Measurements from ENCODE around the gene ATP4B. TPM values are rescaled to one million over a fixed set of nuclear protein-coding genes. Genes with fewer than 3 reads are reported as not detected.

The ATP4B gene
- total and polyA plus RNA-seq, 2 donors (not counting 3 experiments of a cell fraction or from before 2014, with no cell fraction given): 0.06 TPM; not detected in 1

DNA sequence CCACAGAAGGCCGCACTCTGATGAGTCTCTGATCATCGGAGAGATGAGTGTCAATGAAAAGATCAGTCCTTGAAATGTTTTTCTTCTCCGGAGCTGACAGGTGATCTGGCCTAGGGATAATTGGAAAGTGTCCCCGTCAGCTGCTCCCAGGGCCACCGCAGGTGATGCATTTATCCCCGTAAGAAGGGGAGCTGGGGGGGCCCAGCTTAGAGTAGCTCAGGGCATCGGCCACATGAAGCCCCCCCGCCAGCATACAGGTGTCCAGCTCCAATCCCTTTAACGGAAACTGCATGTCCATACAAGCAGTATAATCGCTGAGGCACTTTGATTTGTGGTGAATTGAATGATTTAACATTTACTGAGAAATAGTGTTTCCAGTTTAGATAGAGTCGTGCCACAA lies 27.7 kb downstream of the ATP4B start:
- peaks cover 53% of the 10 kb centered on the region for H3K79me2 ChIP-seq (ENCODE audit: control insufficient read depth, insufficient read depth, low read length)
- no peaks in the 10 kb centered on the region for H4K20me1 ChIP-seq (replicated peaks; ENCODE audit: control insufficient read depth, extremely low read depth, insufficient read depth, low read length)
- H3K27me3 ChIP-seq (ENCODE audit: control insufficient read depth in 2 of 2, insufficient read depth in 2 of 2, low read length in 2 of 2): no peaks in the 10 kb centered on the region
- no TSS peak for BruUV-seq (replicated peaks)
- H3K4me3 ChIP-seq (replicated peaks in 1 of 3; ENCODE audit: insufficient read depth in 1 of 3, low read depth in 1 of 3, low read length in 3 of 3): no peak overlapping the region
- POLR2A ChIA-PET: no interaction called here
- FAIRE-seq (no peak), DNase-seq (ENCODE audit: low read depth, low spot score) (no peak)
- H2AFZ ChIP-seq (ENCODE audit: low read depth, low read length): no peak overlapping the region
- peaks cover 3 to 30% of the 10 kb centered on the region in 2 experiments for H3K36me3 ChIP-seq (ENCODE audit: control insufficient read depth in 2 of 2, extremely low read depth in 1 of 2, insufficient read depth in 2 of 2, low read length in 2 of 2)
- H3K4me1 ChIP-seq (ENCODE audit: control insufficient read depth, extremely low read depth, insufficient read depth, low read length): peaks cover 7% of the 10 kb centered on the region
- intact Hi-C loops (cut with micrococcal nuclease): no loop called here
- CTCF ChIA-PET: no interaction called here
- H3K9ac ChIP-seq (replicated peaks; ENCODE audit: extremely low read depth, insufficient read depth, low read length): no peak overlapping the region
- no peak overlapping the region for H3K4me2 ChIP-seq (ENCODE audit: insufficient read depth, low read length)
- TF ChIP-seq FOS (IDR thresholded peaks at IDR 0.05; ENCODE audit: borderline replicate concordance, insufficient read depth, low read length): no peak
- TF ChIP-seq EZH2 (IDR thresholded peaks at IDR 0.05; ENCODE audit: borderline replicate concordance, low read depth, low read length, severe bottlenecking): no peak
- TF ChIP-seq JUN (IDR thresholded peaks at IDR 0.05; ENCODE audit: borderline replicate concordance, insufficient read depth, insufficient read length, low read depth): no peak
- TF ChIP-seq, protein P1, sequence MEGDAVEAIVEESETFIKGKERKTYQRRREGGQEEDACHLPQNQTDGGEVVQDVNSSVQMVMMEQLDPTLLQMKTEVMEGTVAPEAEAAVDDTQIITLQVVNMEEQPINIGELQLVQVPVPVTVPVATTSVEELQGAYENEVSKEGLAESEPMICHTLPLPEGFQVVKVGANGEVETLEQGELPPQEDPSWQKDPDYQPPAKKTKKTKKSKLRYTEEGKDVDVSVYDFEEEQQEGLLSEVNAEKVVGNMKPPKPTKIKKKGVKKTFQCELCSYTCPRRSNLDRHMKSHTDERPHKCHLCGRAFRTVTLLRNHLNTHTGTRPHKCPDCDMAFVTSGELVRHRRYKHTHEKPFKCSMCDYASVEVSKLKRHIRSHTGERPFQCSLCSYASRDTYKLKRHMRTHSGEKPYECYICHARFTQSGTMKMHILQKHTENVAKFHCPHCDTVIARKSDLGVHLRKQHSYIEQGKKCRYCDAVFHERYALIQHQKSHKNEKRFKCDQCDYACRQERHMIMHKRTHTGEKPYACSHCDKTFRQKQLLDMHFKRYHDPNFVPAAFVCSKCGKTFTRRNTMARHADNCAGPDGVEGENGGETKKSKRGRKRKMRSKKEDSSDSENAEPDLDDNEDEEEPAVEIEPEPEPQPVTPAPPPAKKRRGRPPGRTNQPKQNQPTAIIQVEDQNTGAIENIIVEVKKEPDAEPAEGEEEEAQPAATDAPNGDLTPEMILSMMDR (IDR thresholded peaks at IDR 0.05; ENCODE audit: extremely low read depth in 1 of 2, insufficient read depth in 1 of 2, low read depth in 1 of 2, low read length in 2 of 2): no peak
- TF ChIP-seq, protein P2, sequence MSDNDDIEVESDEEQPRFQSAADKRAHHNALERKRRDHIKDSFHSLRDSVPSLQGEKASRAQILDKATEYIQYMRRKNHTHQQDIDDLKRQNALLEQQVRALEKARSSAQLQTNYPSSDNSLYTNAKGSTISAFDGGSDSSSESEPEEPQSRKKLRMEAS (IDR thresholded peaks at IDR 0.05; ENCODE audit: insufficient read depth, insufficient read length): no peak
- TF ChIP-seq GATA2 (IDR thresholded peaks at IDR 0.05; ENCODE audit: insufficient read depth, insufficient read length, low read depth, low read length): no peak
- no peak for TF ChIP-seq MYC (IDR thresholded peaks at IDR 0.05; ENCODE audit: low read depth, low read length)
- TF ChIP-seq POLR2AphosphoS5 (IDR thresholded peaks at IDR 0.05; ENCODE audit: insufficient read depth, low read depth, low read length): no peak
- no peak for TF ChIP-seq POLR2A (IDR thresholded peaks at IDR 0.05; ENCODE audit: low read depth, low read length)
- dilution Hi-C loops (cut with MboI; ENCODE audit: extremely low pct_ligation_motif_present, low sequenced_read_pairs): no loop called here
- H3K9me1 ChIP-seq (replicated peaks; ENCODE audit: control insufficient read depth, extremely low read depth, insufficient read depth, low read length): no peaks in the 10 kb centered on the region
- H3K27ac ChIP-seq (ENCODE audit: insufficient read depth, low read depth, low read length): no peak overlapping the region
- no peaks in the 10 kb centered on the region for H3K9me3 ChIP-seq (replicated peaks; ENCODE audit: control insufficient read depth, insufficient read depth, low read length)

Measured in endothelial cell of umbilical vein (primary cell).